K562 (cell line): ENCODE measurements around the gene COG6. TPM values are rescaled to one million over a fixed set of nuclear protein-coding genes. Genes with fewer than 3 reads are reported as not detected.

Source experiments
- BHLHE40 ChIP-seq: IDR thresholded peaks from 2 replicates; pipeline ENCODE4 v1.6.1; 2011; ENCODE audit warnings: low read length, improper control_type of control experiment
- CBX8 ChIP-seq: fragments of 200-600 bp; sonication (generic); IDR thresholded peaks from 2 replicates; pipeline ENCODE4 v1.6.1; 2012; ENCODE audit warnings: borderline replicate concordance, mixed run types, low read depth, mild to moderate bottlenecking, moderate library complexity, mixed read lengths, low read length, control low read depth, inconsistent platforms; ENCODE audit not compliant: poor library complexity, severe bottlenecking; ENCODE audit errors: extremely low read depth
- E4F1 ChIP-seq: fragments of 250-450 bp; sonication (Bioruptor Pico); IDR thresholded peaks from 2 replicates; pipeline ENCODE4 v1.5.0; 2021; ENCODE audit warnings: mild to moderate bottlenecking, borderline replicate concordance
- EP400 ChIP-seq: fragments of 450-650 bp; IDR thresholded peaks from 2 replicates; pipeline ENCODE4 v1.6.1; 2017; ENCODE audit warnings: antibody characterized with exemption, mild to moderate bottlenecking, moderate library complexity
- FOXJ3 ChIP-seq: sonication (generic); formaldehyde crosslinking; IDR thresholded peaks from 2 replicates; pipeline ENCODE4 v1.4.0; 2020; ENCODE audit warnings: mild to moderate bottlenecking, missing genetic modification reagents
- FOXK2 ChIP-seq, 2 experiments: fragments of 450-650 bp; IDR thresholded peaks in 1 of 2; conservative IDR thresholded peaks in 1 of 2; 2 replicates each; pipeline ENCODE4 v1.6.1; 2016; ENCODE audit warnings: low read depth in 2 of 2, mild to moderate bottlenecking in 1 of 2
- HIVEP1 ChIP-seq: fragments of 250-450 bp; sonication (Bioruptor Pico); IDR thresholded peaks from 2 replicates; pipeline ENCODE4 v1.4.0; 2020; ENCODE audit warnings: mild to moderate bottlenecking
- IRF2 ChIP-seq: sonication (generic); formaldehyde crosslinking; IDR thresholded peaks from 2 replicates; pipeline ENCODE4 v1.8.1; 2022; ENCODE audit warnings: mild to moderate bottlenecking, missing genetic modification reagents
- JUND ChIP-seq, 2 experiments: IDR thresholded peaks; 2 replicates in 1 of 2; 3 replicates in 1 of 2; pipeline ENCODE4 v1.6.1; 2011; ENCODE audit warnings: borderline replicate concordance in 2 of 2, low read depth in 2 of 2, low read length in 2 of 2, improper control_type of control experiment in 1 of 2, missing biosample characterization in 1 of 2, missing genetic modification characterization in 1 of 2, missing genetic modification reagents in 1 of 2
- KHSRP ChIP-seq: fragments of 450-650 bp; IDR thresholded peaks from 2 replicates; pipeline ENCODE4 v1.6.1; 2017
- MNT ChIP-seq, 2 experiments: fragments of 450-650 bp; conservative IDR thresholded peaks; 2 replicates each; pipeline ENCODE4 v1.6.1; 2017; ENCODE audit warnings: mild to moderate bottlenecking in 2 of 2, moderate library complexity in 2 of 2
- NUFIP1 ChIP-seq: fragments of 450-650 bp; IDR thresholded peaks from 2 replicates; pipeline ENCODE4 v1.6.1; 2018; ENCODE audit not compliant: partially characterized antibody
- PRPF4 ChIP-seq: fragments of 200-400 bp; formaldehyde crosslinking; IDR thresholded peaks from one replicate; pipeline ENCODE4 v1.6.1; 2017; ENCODE audit warnings: low read length, low read depth, mild to moderate bottlenecking; ENCODE audit not compliant: insufficient read depth, poor library complexity, severe bottlenecking
- SAP30 ChIP-seq: fragments of 200-600 bp; sonication (generic); IDR thresholded peaks from 2 replicates; pipeline ENCODE4 v1.6.1; 2012; ENCODE audit warnings: borderline replicate concordance, low read depth, mild to moderate bottlenecking, moderate library complexity, low read length, control low read depth, inconsistent platforms; ENCODE audit not compliant: insufficient read depth, poor library complexity, severe bottlenecking
- TBL1XR1 ChIP-seq, 2 experiments: IDR thresholded peaks; 2 replicates each; pipeline ENCODE4 v1.6.1; 2012; ENCODE audit warnings: improper control_type of control experiment in 2 of 2, low read length in 2 of 2, mild to moderate bottlenecking in 1 of 2
- TCF7L2 ChIP-seq: fragments of 150-350 bp; IDR thresholded peaks from 2 replicates; pipeline ENCODE4 v1.6.1; 2016; ENCODE audit warnings: low read depth, mild to moderate bottlenecking, low read length, moderate library complexity
- ZNF133 ChIP-seq: fragments of 250-450 bp; sonication (Bioruptor Pico); IDR thresholded peaks from 2 replicates; pipeline ENCODE4 v1.4.0; 2020; ENCODE audit warnings: mild to moderate bottlenecking
- ZNF184 ChIP-seq: sonication (generic); formaldehyde crosslinking; IDR thresholded peaks from 2 replicates; pipeline ENCODE4 v1.5.0; 2020; ENCODE audit warnings: missing genetic modification reagents
- ZNF507 ChIP-seq: conservative IDR thresholded peaks from 2 replicates; pipeline ENCODE4 v1.6.1; 2017; ENCODE audit warnings: missing genetic modification characterization, missing compliant biosample characterization
- ZNF695 ChIP-seq: fragments of 450-650 bp; formaldehyde crosslinking; IDR thresholded peaks from 2 replicates; pipeline ENCODE4 v1.4.0; 2020; ENCODE audit warnings: mild to moderate bottlenecking, moderate library complexity
- ZNF707 ChIP-seq: fragments of 250-450 bp; sonication (Bioruptor Pico); conservative IDR thresholded peaks from 2 replicates; pipeline ENCODE4 v1.8.0; 2022; ENCODE audit warnings: inconsistent platforms, mild to moderate bottlenecking, moderate library complexity
- polyA plus RNA-seq, 8 experiments: library from polyadenylated mRNA; depleted of rRNA in 4 of 8; stranded (reverse) in 5 of 8; unstranded in 3 of 8; fragments of >200 nt; fragmentation: Nextera tagmentation in 2 of 8; fragmentation: Illumina TruSeq in 1 of 8; extraction: Ambion mirVana in 2 of 8; extraction: Trizol in 1 of 8; gene quantifications; 2 replicates each; pipeline versions ENCODE4 v1.2.1 to v1.2.3, GENCODE V29; 2011 to 2014; ENCODE audit warnings: inconsistent platforms in 1 of 8, missing spikeins in 1 of 8
- total RNA-seq, 7 experiments: library from RNA; depleted of rRNA in 6 of 7; stranded (reverse); fragments of >200 nt in 6 of 7; fragmentation: Illumina TruSeq in 2 of 7; extraction: Trizol in 2 of 7; gene quantifications; 2 replicates each; pipeline versions ENCODE4 v1.2.1 to v1.2.3, GENCODE V29; 2011 to 2021; ENCODE audit warnings: low replicate concordance in 1 of 7

The COG6 gene
- total and polyA plus RNA-seq, 9 of the 15 experiments (the other 6 are each of a cell fraction or from before 2014, with no cell fraction given), result 2.6 to 20.9 (median 9.6) TPM

GRCh38 chr13:39655569-39656324 is at the start of gene COG6 (continued):
- TF ChIP-seq JUND (IDR thresholded peaks at IDR 0.05; ENCODE audit: borderline replicate concordance, low read depth, low read length) (no peak), JUND (tag; IDR thresholded peaks at IDR 0.05; ENCODE audit: borderline replicate concordance, low read depth, low read length) (no peak), HIVEP1 (CRISPR knock-in tag) (no peak), ZNF133 (CRISPR knock-in tag) (no peak), ZNF507 (tag) (no peak), PRPF4 (no peak), IRF2 (CRISPR knock-in tag) (no peak), ZNF707 (CRISPR knock-in tag) (no peak), FOXK2 (conservative IDR thresholded peaks at IDR 0.05 in 1 of 2, IDR thresholded peaks at IDR 0.05 in 1 of 2; ENCODE audit: low read depth in 2 of 2) (no peak), E4F1 (CRISPR knock-in tag) (no peak), SAP30 (peak; percentile 23), TCF7L2 (no peak), EP400 (0 out of 2 replicates have a peak, but pooled peaks have one; percentile 46), NUFIP1 (no peak), ZNF184 (no peak), ZNF695 (CRISPR knock-in tag) (no peak), TBL1XR1 (IDR thresholded peaks at IDR 0.05; ENCODE audit: low read length in 2 of 2) (no peak), MNT (conservative IDR thresholded peaks at IDR 0.05) (no peak; a peak in 1 of 4 replicates), BHLHE40 (no peak), CBX8 (no peak), KHSRP (no peak), FOXJ3 (CRISPR knock-in tag) (no peak)
